IMR-90 (cell line): ENCODE measurements around the gene STARD13. TPM values are rescaled to one million over a fixed set of nuclear protein-coding genes. Genes with fewer than 3 reads are reported as not detected.

Experiments used
- ATAC-seq: fragments of 200-7000 bp; cut with Tn5 transposase; 2 replicates; pipeline ENCODE4 v1.9.1; 2020; ENCODE audit warnings: low read depth, mild to moderate bottlenecking, moderate library complexity
- BruUV-seq: library from RNA; stranded (reverse); fragments of 400-500 nt; replicated peaks from 2 replicates; lab custom pipeline; 2021; lab: Mats Ljungman, UMichigan
- CTCF ChIA-PET: fragments of 300-600 bp; formaldehyde crosslinking; extraction: SDS; loops from one replicate; lab custom pipeline; 2021; ENCODE audit warnings: antibody characterized with exemption; lab: Yijun Ruan, JAX
- POLR2A ChIA-PET: fragments of 300-600 bp; sonication (Branson Sonifier 250); formaldehyde crosslinking; loops from one replicate; lab custom pipeline; 2022; ENCODE audit warnings: antibody characterized with exemption; ENCODE audit not compliant: unreplicated experiment; lab: Charles Lee
- DNase-seq: peaks from one replicate; pipeline ENCODE4 v3.0.0; 2013
- H2AFZ ChIP-seq: replicated peaks from 2 replicates; pipeline ENCODE3; 2013; ENCODE audit warnings: low read length, mild to moderate bottlenecking; ENCODE audit not compliant: poor library complexity
- H2AK5ac ChIP-seq: 2 replicates; pipeline ENCODE4 v1.6.1; 2013; ENCODE audit warnings: low read depth, low read length, inconsistent platforms
- H2AK9ac ChIP-seq: replicated peaks from 2 replicates; pipeline ENCODE3; 2013; ENCODE audit warnings: mild to moderate bottlenecking, low read depth, low read length, moderate library complexity; ENCODE audit not compliant: poor library complexity
- H2BK120ac ChIP-seq: 2 replicates; pipeline ENCODE4 v1.6.1; 2013; ENCODE audit warnings: low read depth, low read length, inconsistent platforms
- H2BK15ac ChIP-seq: 3 replicates; pipeline ENCODE4 v1.6.1; 2013; ENCODE audit warnings: low read depth, low read length, inconsistent platforms
- H2BK20ac ChIP-seq: 2 replicates; pipeline ENCODE4 v1.6.1; 2013; ENCODE audit warnings: low read depth, mild to moderate bottlenecking, inconsistent platforms, low read length, moderate library complexity
- H2BK5ac ChIP-seq: 2 replicates; pipeline ENCODE4 v1.6.1; 2013; ENCODE audit warnings: mild to moderate bottlenecking, low read depth, low read length, inconsistent platforms; ENCODE audit not compliant: poor library complexity, severe bottlenecking
- H3K14ac ChIP-seq: replicated peaks from 2 replicates; pipeline ENCODE4 v1.6.1; 2013; ENCODE audit warnings: low read depth, low read length, inconsistent platforms
- H3K18ac ChIP-seq: 2 replicates; pipeline ENCODE4 v1.6.1; 2013; ENCODE audit warnings: low read depth, low read length, control low read depth
- H3K23ac ChIP-seq: 2 replicates; pipeline ENCODE4 v1.6.1; 2013; ENCODE audit warnings: low read depth, low read length, inconsistent platforms
- H3K27ac ChIP-seq: 2 replicates; pipeline ENCODE4 v1.5.1; 2013; ENCODE audit warnings: mild to moderate bottlenecking, control low read depth, low read length; ENCODE audit not compliant: insufficient read depth
- H3K27me3 ChIP-seq: 2 replicates; pipeline ENCODE4 v1.6.1; 2013; ENCODE audit warnings: low read length; ENCODE audit not compliant: control insufficient read depth, insufficient read depth
- H3K36me3 ChIP-seq: 2 replicates; pipeline ENCODE4 v1.6.1; 2013; ENCODE audit warnings: low read length, mixed read lengths; ENCODE audit not compliant: control insufficient read depth, insufficient read depth
- H3K4ac ChIP-seq: 2 replicates; pipeline ENCODE4 v1.6.1; 2013; ENCODE audit warnings: low read depth, low read length, inconsistent platforms
- H3K4me1 ChIP-seq: 2 replicates; pipeline ENCODE4 v1.6.1; 2013; ENCODE audit warnings: low read length, mixed read lengths; ENCODE audit not compliant: control insufficient read depth, insufficient read depth
- H3K4me2 ChIP-seq: 2 replicates; pipeline ENCODE4 v1.6.1; 2013; ENCODE audit warnings: low read depth, mild to moderate bottlenecking, control low read depth, low read length, moderate library complexity
- H3K4me3 ChIP-seq: 2 replicates; pipeline ENCODE4 v1.5.1; 2013; ENCODE audit warnings: low read depth, mild to moderate bottlenecking, control low read depth, low read length, moderate library complexity; ENCODE audit not compliant: insufficient read depth
- H3K56ac ChIP-seq: 2 replicates; pipeline ENCODE4 v1.6.1; 2013; ENCODE audit warnings: low read length, inconsistent platforms; ENCODE audit not compliant: insufficient read depth; ENCODE audit errors: extremely low read depth
- H3K79me1 ChIP-seq, 2 experiments: 2 replicates each; pipeline ENCODE4 v1.6.1; 2013; ENCODE audit warnings: low read length in 2 of 2, inconsistent platforms in 1 of 2, low read depth in 1 of 2
- H3K9ac ChIP-seq: 2 replicates; pipeline ENCODE4 v1.6.1; 2013; ENCODE audit warnings: low read depth, low read length, control low read depth
- H3K9me1 ChIP-seq: 2 replicates; pipeline ENCODE4 v1.6.1; 2013; ENCODE audit warnings: low read length, inconsistent platforms; ENCODE audit not compliant: insufficient read depth
- H3K9me3 ChIP-seq: 2 replicates; pipeline ENCODE4 v1.6.1; 2013; ENCODE audit warnings: low read length; ENCODE audit not compliant: control insufficient read depth, insufficient read depth
- H4K20me1 ChIP-seq: 2 replicates; pipeline ENCODE4 v1.6.1; 2013; ENCODE audit warnings: low read length, inconsistent platforms; ENCODE audit not compliant: insufficient read depth
- H4K5ac ChIP-seq: 2 replicates; pipeline ENCODE4 v1.6.1; 2013; ENCODE audit warnings: mild to moderate bottlenecking, low read depth, low read length, control low read depth
- H4K8ac ChIP-seq, 2 experiments: 2 replicates each; pipeline ENCODE4 v1.6.1; 2013; ENCODE audit warnings: low read depth in 2 of 2, low read length in 2 of 2, control low read depth in 1 of 2, inconsistent platforms in 1 of 2
- H4K91ac ChIP-seq: 2 replicates; pipeline ENCODE4 v1.6.1; 2013; ENCODE audit warnings: low read depth, low read length, inconsistent platforms; ENCODE audit not compliant: insufficient read depth
- CEBPB ChIP-seq: IDR thresholded peaks from 2 replicates; pipeline ENCODE4 v1.6.1; 2012; ENCODE audit warnings: low read depth, low read length, improper control_type of control experiment
- FOS ChIP-seq: fragments of 150-350 bp; IDR thresholded peaks from 2 replicates; pipeline ENCODE4 v1.6.1; 2016; ENCODE audit warnings: low read depth, low read length
- MXI1 ChIP-seq: IDR thresholded peaks from 2 replicates; pipeline ENCODE4 v1.6.1; 2012; ENCODE audit warnings: low read depth, mild to moderate bottlenecking, low read length, moderate library complexity, borderline replicate concordance
- RAD21 ChIP-seq: IDR thresholded peaks from 2 replicates; pipeline ENCODE4 v1.6.1; 2012; ENCODE audit warnings: low read length, improper control_type of control experiment
- WGBS, 2 experiments: methylation state at CpG; one replicate each; pipeline versions ENCODE4 v1.1.5 to v1.1.7; 2013; ENCODE audit warnings: missing lambda C conversion rate in 2 of 2; ENCODE audit not compliant: insufficient read length in 1 of 2; ENCODE audit errors: extremely low coverage in 2 of 2; 5-methylcytosine and 5-hydroxymethylcytosine counted together
- dilution Hi-C: fragments of 300-500 bp; cut with HindIII; formaldehyde crosslinking; loops from one replicate; pipeline ENCODE4 v1.14.3; 2018; ENCODE audit warnings: low sequenced_read_pairs; ENCODE audit not compliant: unreplicated experiment
- in situ Hi-C: fragments of 300-500 bp; cut with MboI; formaldehyde crosslinking; loops from 3 replicates; pipeline ENCODE4 v1.14.3; 2019; ENCODE audit warnings: low sequenced_read_pairs, inconsistent platforms, mixed read lengths
- intact Hi-C: fragments of 100-400 bp; cut with micrococcal nuclease; formaldehyde crosslinking; loops from 2 replicates; pipeline ENCODE4 v1.10.0; 2022
- polyA plus RNA-seq, 3 experiments: library from polyadenylated mRNA; depleted of rRNA; stranded (reverse); fragments of >200 nt; gene quantifications; 2 replicates each; pipeline ENCODE4 v1.2.3, GENCODE V29; 2012; ENCODE audit warnings: low replicate concordance in 1 of 3
- total RNA-seq: library from RNA; depleted of rRNA; stranded (reverse); fragments of >200 nt; gene quantifications from 2 replicates; pipeline ENCODE4 v1.2.3, GENCODE V29; 2012

The STARD13 gene
- total and polyA plus RNA-seq, 2 of the 4 experiments (the other 2 are of a cell fraction), result 23.6 to 46.6 TPM

DNA sequence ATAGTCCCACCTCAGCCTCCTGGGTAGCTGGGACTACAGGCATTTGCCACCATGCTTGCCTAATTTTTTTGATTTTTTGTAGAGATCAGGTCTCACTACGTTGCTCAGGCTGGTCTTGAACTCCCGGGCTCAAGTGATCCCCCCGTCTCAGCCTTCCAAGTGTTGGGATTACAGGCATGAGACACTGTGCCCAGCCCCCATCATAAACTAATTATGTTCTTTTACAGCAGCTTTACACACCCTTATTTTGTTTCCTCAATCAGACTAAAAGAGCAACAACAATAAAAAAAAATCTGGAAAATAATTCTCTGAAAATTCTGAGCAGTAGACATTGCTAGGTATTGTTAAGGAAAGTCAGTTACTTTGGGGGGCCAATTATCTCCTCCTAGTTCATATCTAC, 35.7 kb downstream of the STARD13 start:
- peak overlapping the region in 1 of 2 experiments; percentile 67; a peak in 2 of 4 replicates for H4K8ac ChIP-seq
- H2AK5ac ChIP-seq, result peak overlapping the region; percentile 54; the same call in 1 of the 2 replicates
- H3K79me1 ChIP-seq, result peaks cover 37 to 70% of the 10 kb centered on the region in 2 experiments
- H2BK5ac ChIP-seq, result peak overlapping the region; percentile 98
- peak overlapping the region; percentile 69 for H3K4ac ChIP-seq
- H3K4me1 ChIP-seq, result peaks cover 16% of the 10 kb centered on the region
- no peaks in the 10 kb centered on the region for H3K9me3 ChIP-seq
- peaks cover 14% of the 10 kb centered on the region for H3K9me1 ChIP-seq
- peak overlapping the region; percentile 55; the same call in 1 of the 2 replicates for H3K23ac ChIP-seq
- ChIA-PET CTCF (interaction anchor here (0.6 kb wide), 1 partner anchor 57 kb away, joined by 3 read pairs; no protein-coding TSS in a partner anchor), POLR2A (no interaction called here)
- H3K27me3 ChIP-seq, result no peaks in the 10 kb centered on the region
- peak overlapping the region; percentile 59 for H4K91ac ChIP-seq
- peaks cover 9% of the 10 kb centered on the region for H3K36me3 ChIP-seq
- H3K9ac ChIP-seq, result no peak overlapping the region
- no peak overlapping the region for H2AK9ac ChIP-seq
- ATAC-seq, result no peak
- H3K4me2 ChIP-seq, result no peak overlapping the region
- H3K4me3 ChIP-seq, result no peak overlapping the region
- H3K27ac ChIP-seq, result peak overlapping the region; percentile 74
- H2AFZ ChIP-seq, result no peak overlapping the region
- H4K20me1 ChIP-seq, result peaks cover 5% of the 10 kb centered on the region; the same call in 1 of the 2 replicates
- 0 out of 2 replicates have a peak overlapping the region, but pooled peaks have one; percentile 19 for H3K56ac ChIP-seq
- peak overlapping the region; percentile 73; the same call in 1 of the 2 replicates for H2BK120ac ChIP-seq
- DNase-seq, result no peak
- H3K18ac ChIP-seq, result peak overlapping the region; percentile 70
- TF ChIP-seq MXI1, result no peak
- TF ChIP-seq CEBPB, result no peak
- no peak for TF ChIP-seq RAD21
- no peak for TF ChIP-seq FOS
- intact Hi-C loops, result loop anchor here (2.0 kb wide), 1 partner anchor 13 kb away; no protein-coding TSS in a partner anchor
- peak overlapping the region; percentile 72 for H2BK20ac ChIP-seq
- peak overlapping the region; percentile 62 for H3K14ac ChIP-seq
- peak overlapping the region; percentile 8 for H4K5ac ChIP-seq
- dilution Hi-C loops, result no loop called here
- in situ Hi-C loops, result no loop called here
- no TSS peak for BruUV-seq
- WGBS, 2 experiments, result no CpG with 5 or more reads among the region's 3 CpGs
- peak overlapping the region; percentile 24; the same call in 1 of the 3 replicates for H2BK15ac ChIP-seq
